Lower leg skin (tissue), 4 donors: ENCODE measurements around the gene COX7A1. TPM values are rescaled to one million over a fixed set of nuclear protein-coding genes. Genes with fewer than 3 reads are reported as not detected.

Experiments
- DNase-seq, 2 donors: peaks; one replicate each; pipeline ENCODE4 v3.0.0-alpha.2; 2019; ENCODE audit warnings: low spot score in 2 of 2
- H3K4me3 ChIP-seq: fragments of 200-600 bp; sonication (generic); 2 replicates; pipeline ENCODE4 v1.5.1; 2017; ENCODE audit warnings: mild to moderate bottlenecking, low read depth; ENCODE audit not compliant: poor library complexity, severe bottlenecking
- POLR2A ChIP-seq, 2 donors: fragments of 450-650 bp; IDR thresholded peaks; one replicate each; pipeline ENCODE4 v1.6.1; 2016 to 2017; ENCODE audit warnings: antibody characterized with exemption in 2 of 2, mild to moderate bottlenecking in 1 of 2, moderate library complexity in 1 of 2
- WGBS, 2 donors: methylation state at CpG; one replicate each; pipeline ENCODE4 v1.1.5; 2018; 5-methylcytosine and 5-hydroxymethylcytosine counted together
- intact Hi-C: fragments of 100-400 bp; cut with DNase I; formaldehyde crosslinking; loops from one replicate; pipeline ENCODE4 v1.15.0; 2023; ENCODE audit warnings: low total_unique reads
- total RNA-seq, 4 donors: library from RNA; depleted of rRNA; stranded (reverse); fragments of >200 nt; gene quantifications; one replicate each; pipeline ENCODE4 v1.1.0, GENCODE V29; 2016
- TF ChIP-seq, protein P1 (sequence below), 3 donors: fragments of 450-650 bp; IDR thresholded peaks; one replicate each; pipeline ENCODE4 v1.5.1; 2016; ENCODE audit warnings: antibody characterized with exemption in 3 of 3, mild to moderate bottlenecking in 3 of 3, moderate library complexity in 2 of 3

COX7A1 gene
- total RNA-seq, 4 donors from 2014 or later = 1.1 to 12.9 (median 6.3) TPM

- no peak overlapping the region for H3K4me3 ChIP-seq
- DNase-seq = no peak
- TF ChIP-seq, protein P1, sequence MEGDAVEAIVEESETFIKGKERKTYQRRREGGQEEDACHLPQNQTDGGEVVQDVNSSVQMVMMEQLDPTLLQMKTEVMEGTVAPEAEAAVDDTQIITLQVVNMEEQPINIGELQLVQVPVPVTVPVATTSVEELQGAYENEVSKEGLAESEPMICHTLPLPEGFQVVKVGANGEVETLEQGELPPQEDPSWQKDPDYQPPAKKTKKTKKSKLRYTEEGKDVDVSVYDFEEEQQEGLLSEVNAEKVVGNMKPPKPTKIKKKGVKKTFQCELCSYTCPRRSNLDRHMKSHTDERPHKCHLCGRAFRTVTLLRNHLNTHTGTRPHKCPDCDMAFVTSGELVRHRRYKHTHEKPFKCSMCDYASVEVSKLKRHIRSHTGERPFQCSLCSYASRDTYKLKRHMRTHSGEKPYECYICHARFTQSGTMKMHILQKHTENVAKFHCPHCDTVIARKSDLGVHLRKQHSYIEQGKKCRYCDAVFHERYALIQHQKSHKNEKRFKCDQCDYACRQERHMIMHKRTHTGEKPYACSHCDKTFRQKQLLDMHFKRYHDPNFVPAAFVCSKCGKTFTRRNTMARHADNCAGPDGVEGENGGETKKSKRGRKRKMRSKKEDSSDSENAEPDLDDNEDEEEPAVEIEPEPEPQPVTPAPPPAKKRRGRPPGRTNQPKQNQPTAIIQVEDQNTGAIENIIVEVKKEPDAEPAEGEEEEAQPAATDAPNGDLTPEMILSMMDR (IDR thresholded peaks at IDR 0.05) = no peak
- TF ChIP-seq POLR2A (IDR thresholded peaks at IDR 0.05) = no peak
- WGBS, 2 donors = 78 to 79% methylated on average over 9 to 13 of the region's 13 CpGs
- intact Hi-C loops = no loop called here
Measured at GRCh38 chr19:36111200-36111539, 41.1 kb downstream of the COX7A1 start.

DNA sequence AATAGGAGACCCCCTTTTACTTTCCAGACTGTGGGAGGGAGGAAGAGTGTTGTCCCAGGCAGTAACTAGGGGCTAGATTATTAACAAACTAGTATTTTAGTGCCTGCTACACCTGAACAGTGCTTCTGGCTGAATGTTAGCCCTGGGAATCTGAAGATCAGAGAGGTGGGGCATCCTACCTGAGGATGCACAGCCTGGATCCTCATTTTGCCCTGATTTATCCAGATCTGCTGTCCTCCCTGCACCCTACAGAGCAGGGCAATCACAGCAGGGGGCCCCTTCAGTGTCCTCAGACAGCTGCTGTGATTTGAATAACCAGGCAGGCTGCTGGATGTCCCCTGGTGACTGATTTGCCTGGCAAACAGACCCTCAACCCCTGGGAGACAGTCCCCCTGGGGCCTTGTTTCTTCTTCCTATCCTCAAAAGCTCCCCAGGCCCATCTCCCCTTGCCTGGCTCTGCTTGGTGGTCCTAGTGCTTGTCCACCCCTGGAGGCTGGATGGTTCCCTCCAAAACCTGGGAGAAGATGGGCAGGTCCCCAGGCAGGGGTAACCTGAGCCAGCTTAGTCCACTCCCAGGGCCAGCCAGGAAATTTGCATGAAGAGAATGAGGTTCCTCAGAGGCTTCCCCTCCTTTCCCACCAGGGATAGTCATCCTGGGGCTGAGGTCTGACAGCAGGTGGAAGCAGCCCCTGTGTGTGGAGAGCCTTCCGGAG is 41.6 kb downstream of the COX7A1 start, which contains the start of gene OVOL3:
OVOL3 (plus strand) TSS at position 657 of the 713 bp plus-strand sequence. CDS start 60 bp downstream, outside the sequence.
- intact Hi-C loops = no loop called here
- WGBS, 2 donors = 20% methylated on average over 1 of the region's 1 CpG; no CpG with 5 or more reads in 1 of the 2 donors
- TF ChIP-seq POLR2A (IDR thresholded peaks at IDR 0.05) = no peak
- H3K4me3 ChIP-seq = no peak within 1 kb of the TSS
- DNase-seq = no peak

- no peak for DNase-seq
- WGBS, 2 donors = 97 to 98% methylated on average over 3 of the region's 3 CpGs
- no peak for TF ChIP-seq POLR2A (IDR thresholded peaks at IDR 0.05)
- TF ChIP-seq, protein P1 (IDR thresholded peaks at IDR 0.05) = no peak
- intact Hi-C loops = no loop called here
- no peak overlapping the region for H3K4me3 ChIP-seq
Measured at GRCh38 chr19:36108684-36109083, 43.6 kb downstream of the COX7A1 start.

DNA sequence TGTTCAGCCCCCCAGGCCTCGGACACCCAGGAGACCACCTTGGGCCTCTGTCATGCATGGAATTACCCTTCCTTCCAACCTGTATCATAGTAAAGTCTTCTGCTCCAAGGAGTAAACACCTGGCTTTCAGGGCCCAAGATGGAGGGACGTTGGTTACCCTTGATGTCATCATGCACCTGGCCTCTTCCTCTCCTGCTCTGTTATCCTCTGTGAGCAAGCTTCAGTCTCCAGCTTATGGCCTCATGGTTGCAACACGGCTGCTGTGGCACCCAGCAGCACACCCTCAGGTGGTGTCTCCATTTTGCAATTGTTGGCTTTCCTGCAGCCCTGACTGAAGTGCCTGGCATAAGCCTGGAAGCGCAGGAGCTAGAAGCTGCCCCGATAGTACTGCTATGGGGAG is 45.3 kb downstream of the COX7A1 start:
- intact Hi-C loops = no loop called here
- no peak for TF ChIP-seq POLR2A (IDR thresholded peaks at IDR 0.05)
- TF ChIP-seq, protein P1 (IDR thresholded peaks at IDR 0.05) = no peak
- H3K4me3 ChIP-seq = no peak overlapping the region
- no peak for DNase-seq
- WGBS, 2 donors = 94 to 95% methylated on average over 5 of the region's 5 CpGs

- TF ChIP-seq, protein P1 (IDR thresholded peaks at IDR 0.05) = no peak
- TF ChIP-seq POLR2A (IDR thresholded peaks at IDR 0.05) = no peak
- no peak for DNase-seq
- WGBS, 2 donors = 90% methylated on average over 6 of the region's 6 CpGs
- H3K4me3 ChIP-seq = no peak overlapping the region
- intact Hi-C loops = no loop called here
Measured at GRCh38 chr19:36106441-36106840, 45.8 kb downstream of the COX7A1 start.

GRCh38 chr19:36103842-36104552 is 48.2 kb downstream of the COX7A1 start:
- TF ChIP-seq POLR2A (IDR thresholded peaks at IDR 0.05) = no peak
- TF ChIP-seq, protein P1 (IDR thresholded peaks at IDR 0.05) = no peak
- 85 to 91% methylated on average over 12 of the region's 12 CpGs for WGBS, 2 donors
- intact Hi-C loops = no loop called here
- DNase-seq = no peak
- H3K4me3 ChIP-seq = no peak overlapping the region
